ENCODE data around the gene THSD4. TPM values are rescaled to one million over a fixed set of nuclear protein-coding genes. Genes with fewer than 3 reads are reported as not detected.

THSD4 gene
- polyA plus RNA-seq, 1 experiment: 45.8 TPM

GRCh38 chr15:71180986-71181853 lies 65.9 kb downstream of the THSD4 start:
- TF ChIP-seq CTCF (IDR thresholded peaks at IDR 0.05; ENCODE audit: low read depth, low read length): no peak
- no peaks in the 10 kb centered on the region for H3K9me3 ChIP-seq (ENCODE audit: control insufficient read depth, insufficient read depth, low read length)
- POLR2A ChIA-PET: no interaction called here
- no peak overlapping the region for H3K27ac ChIP-seq (ENCODE audit: low read depth, low read length)
- H3K4me3 ChIP-seq (ENCODE audit: low read depth, low read length): no peak overlapping the region
- CTCF ChIA-PET: no interaction called here
- DNase-seq (ENCODE audit: low read depth, low spot score): no peak
- no peaks in the 10 kb centered on the region for H3K27me3 ChIP-seq (ENCODE audit: control insufficient read depth, insufficient read depth, low read length)

GRCh38 chr15:71182522-71182921 lies 67.3 kb downstream of the THSD4 start:
- no peaks in the 10 kb centered on the region for H3K9me3 ChIP-seq (ENCODE audit: control insufficient read depth, insufficient read depth, low read length)
- no peak overlapping the region for H3K27ac ChIP-seq (ENCODE audit: low read depth, low read length)
- ChIA-PET CTCF (no interaction called here), POLR2A (no interaction called here)
- DNase-seq (ENCODE audit: low read depth, low spot score): no peak
- H3K4me3 ChIP-seq (ENCODE audit: low read depth, low read length): no peak overlapping the region
- no peak for TF ChIP-seq CTCF (IDR thresholded peaks at IDR 0.05; ENCODE audit: low read depth, low read length)
- H3K27me3 ChIP-seq (ENCODE audit: control insufficient read depth, insufficient read depth, low read length): no peaks in the 10 kb centered on the region

- Histone ChIP-seq H3K9me3 (ENCODE audit: control insufficient read depth, insufficient read depth, low read length) (no peaks in the 10 kb centered on the region), H3K4me3 (ENCODE audit: low read depth, low read length) (no peak overlapping the region), H3K27me3 (ENCODE audit: control insufficient read depth, insufficient read depth, low read length) (no peaks in the 10 kb centered on the region), H3K27ac (ENCODE audit: low read depth, low read length) (no peak overlapping the region)
- CTCF ChIA-PET: no interaction called here
- POLR2A ChIA-PET: no interaction called here
- no peak for TF ChIP-seq CTCF (IDR thresholded peaks at IDR 0.05; ENCODE audit: low read depth, low read length)
- no peak for DNase-seq (ENCODE audit: low read depth, low spot score)
Measured at GRCh38 chr15:71183063-71183462, 67.8 kb downstream of the THSD4 start.

GRCh38 chr15:71185706-71186105 lies 70.4 kb downstream of the THSD4 start:
- CTCF ChIA-PET: no interaction called here
- no peaks in the 10 kb centered on the region for H3K9me3 ChIP-seq (ENCODE audit: control insufficient read depth, insufficient read depth, low read length)
- TF ChIP-seq CTCF (IDR thresholded peaks at IDR 0.05; ENCODE audit: low read depth, low read length): no peak
- POLR2A ChIA-PET: no interaction called here
- no peaks in the 10 kb centered on the region for H3K27me3 ChIP-seq (ENCODE audit: control insufficient read depth, insufficient read depth, low read length)
- H3K27ac ChIP-seq (ENCODE audit: low read depth, low read length): no peak overlapping the region
- no peak for DNase-seq (ENCODE audit: low read depth, low spot score)
- no peak overlapping the region for H3K4me3 ChIP-seq (ENCODE audit: low read depth, low read length)

- Histone ChIP-seq H3K27ac (ENCODE audit: low read depth, low read length) (no peak overlapping the region), H3K4me3 (ENCODE audit: low read depth, low read length) (no peak overlapping the region), H3K27me3 (ENCODE audit: control insufficient read depth, insufficient read depth, low read length) (no peaks in the 10 kb centered on the region), H3K9me3 (ENCODE audit: control insufficient read depth, insufficient read depth, low read length) (no peaks in the 10 kb centered on the region)
- TF ChIP-seq CTCF (IDR thresholded peaks at IDR 0.05; ENCODE audit: low read depth, low read length): no peak
- ChIA-PET POLR2A (no interaction called here), CTCF (no interaction called here)
- DNase-seq (ENCODE audit: low read depth, low spot score): no peak
Measured at GRCh38 chr15:71186267-71186666, 71.0 kb downstream of the THSD4 start.

All from AG04450 (cell line).